ENCODE data around the gene TNRC6C.

TNRC6C gene

GRCh38 chr17:78122216-78122930 is 163.9 kb downstream of the TNRC6C start:
- DNase-seq (ENCODE audit: insufficient read length, low spot score), result no peak
- no peak for TF ChIP-seq POLR2A (IDR thresholded peaks at IDR 0.05; ENCODE audit: low read depth, low read length)
- no peak for FAIRE-seq

GRCh38 chr17:78122931-78123249 is 164.4 kb downstream of the TNRC6C start:
- no peak for TF ChIP-seq POLR2A (IDR thresholded peaks at IDR 0.05; ENCODE audit: low read depth, low read length)
- DNase-seq (ENCODE audit: insufficient read length, low spot score), result no peak
- FAIRE-seq, result no peak

- FAIRE-seq, result no peak
- DNase-seq (ENCODE audit: insufficient read length, low spot score), result no peak
- TF ChIP-seq POLR2A (IDR thresholded peaks at IDR 0.05; ENCODE audit: low read depth, low read length), result no peak
Observed at GRCh38 chr17:78123258-78123929, 164.9 kb downstream of the TNRC6C start.

- no peak for DNase-seq (ENCODE audit: insufficient read length, low spot score)
- no peak for TF ChIP-seq POLR2A (IDR thresholded peaks at IDR 0.05; ENCODE audit: low read depth, low read length)
- FAIRE-seq, result no peak
Observed at GRCh38 chr17:78124081-78124835, 165.8 kb downstream of the TNRC6C start.

- DNase-seq (ENCODE audit: insufficient read length, low spot score) (no peak), FAIRE-seq (no peak)
Observed at GRCh38 chr17:78124836-78125137, 166.3 kb downstream of the TNRC6C start.

GRCh38 chr17:78125138-78125913 is 166.8 kb downstream of the TNRC6C start:
- no peak for DNase-seq (ENCODE audit: insufficient read length, low spot score)
- FAIRE-seq, result no peak
- TF ChIP-seq POLR2A (IDR thresholded peaks at IDR 0.05; ENCODE audit: low read depth, low read length), result no peak

More at GRCh38 chr17:78124836-78125137, 166.3 kb downstream of the TNRC6C start:
- TF ChIP-seq POLR2A (IDR thresholded peaks at IDR 0.05; ENCODE audit: low read depth, low read length), result no peak

- DNase-seq (ENCODE audit: insufficient read length, low spot score) (no peak), FAIRE-seq (no peak)
- TF ChIP-seq POLR2A (IDR thresholded peaks at IDR 0.05; ENCODE audit: low read depth, low read length), result no peak
Observed at GRCh38 chr17:78125976-78126894, 167.7 kb downstream of the TNRC6C start.

GRCh38 chr17:78126895-78127238 is 168.4 kb downstream of the TNRC6C start:
- FAIRE-seq (no peak), DNase-seq (ENCODE audit: insufficient read length, low spot score) (no peak)
- TF ChIP-seq POLR2A (IDR thresholded peaks at IDR 0.05; ENCODE audit: low read depth, low read length), result no peak

- FAIRE-seq, result no peak
Observed at GRCh38 chr17:78127239-78127887, 168.9 kb downstream of the TNRC6C start.

GRCh38 chr17:78127888-78128550 is 169.5 kb downstream of the TNRC6C start:
- FAIRE-seq, result no peak
- no peak for DNase-seq (ENCODE audit: insufficient read length, low spot score)

More at GRCh38 chr17:78127239-78127887, 168.9 kb downstream of the TNRC6C start:
- TF ChIP-seq POLR2A (IDR thresholded peaks at IDR 0.05; ENCODE audit: low read depth, low read length), result no peak
- DNase-seq (ENCODE audit: insufficient read length, low spot score), result no peak

GRCh38 chr17:78128551-78129350 is 170.2 kb downstream of the TNRC6C start, which contains the start of gene TMC6:
Gene TMC6 (minus strand): TSS chr17:78128755. CDS start chr17:78126832, 1,923 bp downstream.
- no peak for FAIRE-seq
- no peak for TF ChIP-seq POLR2A (IDR thresholded peaks at IDR 0.05; ENCODE audit: low read depth, low read length)
- peak; percentile 78 for DNase-seq (ENCODE audit: insufficient read length, low spot score)

More at GRCh38 chr17:78127888-78128550, 169.5 kb downstream of the TNRC6C start:
- TF ChIP-seq POLR2A (IDR thresholded peaks at IDR 0.05; ENCODE audit: low read depth, low read length), result no peak
